Retinal pigment epithelial cell (primary cell): Measurements from ENCODE around the gene GALT.

Experiments used
- DNase-seq: peaks from one replicate; pipeline ENCODE4 v3.0.0-alpha.2; 2010; ENCODE audit warnings: low read depth
- H3K4me3 ChIP-seq: 2 replicates; pipeline ENCODE4 v1.5.1; 2011; ENCODE audit warnings: mild to moderate bottlenecking, low read length, control low read depth, moderate library complexity
- CTCF ChIP-seq: conservative IDR thresholded peaks from 2 replicates; pipeline ENCODE4 v1.5.1; 2011; ENCODE audit warnings: low read depth, low read length, control low read depth, inconsistent platforms

The GALT gene

DNA sequence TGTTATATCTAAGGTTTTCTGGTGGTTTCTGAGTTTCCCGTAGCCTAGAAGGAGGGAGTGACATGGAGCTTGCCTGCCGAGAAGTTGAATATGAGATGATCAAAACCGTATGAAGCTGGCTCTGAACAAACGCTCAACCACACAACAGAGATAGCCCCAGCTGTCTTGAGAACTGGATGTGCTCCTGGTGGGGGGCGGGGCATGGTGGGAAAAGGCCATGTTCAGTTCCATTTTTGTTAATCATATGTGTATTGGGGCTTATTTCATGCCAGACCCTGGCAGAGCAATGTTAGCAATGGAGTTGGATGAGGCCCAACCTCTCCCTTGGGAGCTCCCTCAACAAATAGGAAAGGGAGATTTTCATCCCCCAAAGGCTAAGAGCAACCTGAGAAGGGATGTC lies 39.8 kb downstream of the GALT start:
- DNase-seq = no peak
- TF ChIP-seq CTCF = no peak
- H3K4me3 ChIP-seq = no peak overlapping the region

DNA sequence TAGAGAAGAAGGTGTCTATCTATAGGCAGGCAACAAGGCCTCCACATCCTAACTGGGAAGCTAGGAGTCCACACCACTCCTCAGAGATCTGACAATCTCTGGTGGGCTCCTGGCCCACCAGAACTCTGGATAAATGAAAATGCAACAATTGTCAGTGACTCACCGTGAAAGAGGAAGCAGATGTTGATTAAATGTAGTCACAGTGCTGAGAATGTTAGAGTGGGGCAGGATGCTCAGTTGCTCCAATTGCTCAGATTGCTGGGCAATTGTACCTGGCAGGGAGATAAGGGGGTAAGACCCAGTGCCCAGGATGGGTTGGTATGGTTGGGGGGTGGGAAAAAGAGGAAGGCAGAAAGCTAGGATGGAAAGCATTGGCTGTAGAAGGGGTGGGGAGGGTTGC lies 40.3 kb downstream of the GALT start:
- TF ChIP-seq CTCF = no peak
- DNase-seq = no peak
- no peak overlapping the region for H3K4me3 ChIP-seq

DNA sequence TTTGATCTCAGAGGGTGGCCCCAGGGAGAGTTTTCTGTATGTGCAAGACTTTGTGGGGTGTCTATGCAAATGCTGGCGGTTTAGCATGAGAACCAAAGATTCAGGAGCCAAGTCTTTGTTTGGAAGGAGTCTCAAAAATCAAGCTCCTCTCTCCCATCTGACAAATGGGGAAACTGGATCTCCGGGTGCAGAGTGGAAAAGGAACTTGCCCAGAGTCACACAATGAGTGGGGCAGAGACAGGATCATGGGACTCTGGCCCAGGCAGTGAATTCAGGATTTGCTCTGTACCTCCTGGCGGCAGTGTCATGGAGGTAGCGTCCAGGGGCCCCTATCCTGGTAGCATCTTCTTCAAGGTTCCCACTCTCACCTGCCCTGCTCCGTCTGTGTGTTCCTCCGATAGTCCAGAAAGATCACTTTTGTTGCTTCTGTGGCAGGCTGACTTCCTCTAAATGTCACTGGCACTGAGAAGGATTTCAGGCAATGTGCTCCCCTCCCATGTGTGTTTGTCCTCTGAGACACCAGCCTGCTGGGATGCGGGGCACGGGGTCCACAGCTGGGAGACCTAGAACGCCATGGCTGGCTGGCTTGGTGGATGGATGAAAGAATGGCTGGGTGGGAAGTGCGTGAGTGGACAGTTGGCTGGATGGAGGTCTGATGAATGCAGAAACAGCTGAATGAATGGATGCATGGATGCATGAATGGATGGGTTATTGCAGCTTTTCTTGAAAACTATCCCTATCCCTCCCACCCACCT lies 41.0 kb downstream of the GALT start:
- no peak for TF ChIP-seq CTCF
- H3K4me3 ChIP-seq = no peak overlapping the region
- no peak for DNase-seq

DNA sequence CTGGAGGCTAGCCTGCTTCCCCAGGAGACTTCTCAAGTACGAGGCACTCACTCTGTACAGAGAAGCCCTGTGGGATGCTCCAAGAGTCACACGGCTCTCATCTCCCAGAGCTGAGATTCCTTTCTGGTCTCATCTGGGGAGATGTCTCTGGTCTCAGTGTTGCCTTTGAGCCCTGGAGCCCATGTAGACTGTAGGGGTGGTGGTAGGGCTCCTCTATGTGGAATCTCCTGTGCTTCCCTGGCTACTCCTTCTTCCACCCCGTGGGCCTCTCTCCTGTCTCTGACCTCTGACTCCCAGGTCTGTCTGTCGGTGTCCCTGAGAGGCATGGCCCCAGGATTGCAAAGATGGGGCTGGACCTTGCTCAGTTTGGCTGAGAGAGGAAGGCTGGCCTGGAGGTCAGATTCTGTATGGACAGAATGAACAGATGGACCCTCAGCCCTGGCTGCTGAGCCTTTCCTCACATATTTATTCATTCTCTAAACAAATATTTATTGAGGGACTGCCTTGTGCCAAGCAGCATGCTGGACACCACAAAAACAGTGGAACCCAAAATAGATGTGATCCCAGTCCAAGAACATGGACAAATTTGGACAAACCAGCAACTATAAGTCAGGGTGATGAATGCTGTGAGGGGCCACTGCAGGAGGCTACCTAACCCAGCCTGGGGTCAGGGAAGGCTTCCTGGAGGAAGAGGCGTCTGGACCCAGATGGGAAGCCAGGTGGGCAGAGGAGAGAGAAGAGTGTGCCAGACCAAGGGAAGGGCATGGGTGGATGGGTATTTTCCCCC lies 42.0 kb downstream of the GALT start:
- TF ChIP-seq CTCF = no peak

GRCh38 chr9:34689116-34689470 lies 42.6 kb downstream of the GALT start:
- H3K4me3 ChIP-seq = no peak overlapping the region
- no peak for DNase-seq
- no peak for TF ChIP-seq CTCF

More for the DNA sequence above, 42.0 kb downstream of the GALT start:
- DNase-seq = no peak
- H3K4me3 ChIP-seq = no peak overlapping the region

DNA sequence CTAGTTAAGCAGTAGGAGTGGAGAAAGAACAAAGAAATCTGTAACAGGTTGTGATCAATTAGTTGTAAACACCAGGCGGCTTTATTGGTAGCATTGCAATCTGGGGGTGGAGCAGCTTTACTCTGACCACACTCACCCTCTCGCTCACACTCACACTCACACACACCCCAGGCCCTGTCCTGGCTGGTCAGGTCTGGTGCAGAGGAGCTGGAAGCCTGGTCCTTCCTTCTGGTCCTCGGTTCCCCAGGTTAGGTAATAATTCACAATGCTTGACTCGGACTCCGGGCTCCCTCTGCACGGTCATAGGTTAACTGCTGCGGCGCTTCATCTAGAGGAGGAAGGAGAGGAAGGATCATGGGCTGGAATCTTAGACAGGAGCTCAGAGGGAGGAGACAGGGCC lies 43.0 kb downstream of the GALT start:
- TF ChIP-seq CTCF = no peak
- no peak for DNase-seq
- H3K4me3 ChIP-seq = no peak overlapping the region
